Spinal cord (tissue), 10 donors: ENCODE data around the gene BCL2. TPM values are rescaled to one million over a fixed set of nuclear protein-coding genes. Genes with fewer than 3 reads are reported as not detected.

Source experiments
- DNase-seq, 6 donors: peaks; one replicate each; pipeline versions ENCODE4 v3.0.0 to v3.0.0-alpha.2; 2013 to 2015; ENCODE audit warnings: low spot score in 6 of 6, low read depth in 4 of 6
- H3K27ac ChIP-seq: one replicate; pipeline ENCODE4 v1.5.1; 2013; ENCODE audit warnings: low read depth, low read length, control low read depth
- H3K27me3 ChIP-seq: one replicate; pipeline ENCODE4 v1.6.1; 2013; ENCODE audit warnings: low read length; ENCODE audit not compliant: control insufficient read depth, insufficient read depth
- H3K36me3 ChIP-seq: one replicate; pipeline ENCODE4 v1.6.1; 2013; ENCODE audit warnings: low read length; ENCODE audit not compliant: control insufficient read depth, insufficient read depth
- H3K4me1 ChIP-seq: one replicate; pipeline ENCODE4 v1.6.1; 2013; ENCODE audit warnings: low read length; ENCODE audit not compliant: control insufficient read depth, insufficient read depth
- H3K4me3 ChIP-seq: one replicate; pipeline ENCODE4 v1.5.1; 2013; ENCODE audit warnings: low read depth, low read length, control low read depth
- H3K9me3 ChIP-seq: one replicate; pipeline ENCODE4 v1.6.1; 2013; ENCODE audit warnings: low read length; ENCODE audit not compliant: control insufficient read depth, insufficient read depth
- WGBS: methylation state at CpG from one replicate; pipeline ENCODE4 v1.1.5; 2013; ENCODE audit warnings: missing lambda C conversion rate; ENCODE audit not compliant: insufficient coverage; 5-methylcytosine and 5-hydroxymethylcytosine counted together
- polyA plus RNA-seq, 2 donors: library from polyadenylated mRNA; unstranded; fragments of 120-200 nt; gene quantifications; one replicate each; pipeline ENCODE4 v1.2.1, GENCODE V29; 2013; ENCODE audit not compliant: insufficient read length in 2 of 2
- total RNA-seq, 2 donors: library from RNA; depleted of rRNA in 1 of 2; stranded (reverse); fragments of 120-200 nt in 1 of 2; fragments of >200 nt in 1 of 2; gene quantifications; one replicate each; pipeline versions ENCODE4 v1.2.3 to v1.2.4, GENCODE V29; 2013 to 2014
- donor health status: healthy.

Gene BCL2
- total and polyA plus RNA-seq, 4 donors, result 14.4 to 34.4 (median 23.7) TPM

GRCh38 chr18:63263444-63263843 lies 56.1 kb downstream of the BCL2 start:
- no peak for DNase-seq
- peaks cover 3% of the 10 kb centered on the region for H3K36me3 ChIP-seq
- H3K4me1 ChIP-seq, result peaks cover 41% of the 10 kb centered on the region
- peak overlapping the region; percentile 87 for H3K27ac ChIP-seq
- no peak overlapping the region for H3K4me3 ChIP-seq
- H3K9me3 ChIP-seq, result no peaks in the 10 kb centered on the region
- no peaks in the 10 kb centered on the region for H3K27me3 ChIP-seq
- WGBS, result 92% methylated on average over 1 of the region's 2 CpGs

- peak overlapping the region; percentile 87 for H3K27ac ChIP-seq
- no peaks in the 10 kb centered on the region for H3K27me3 ChIP-seq
- no peak for DNase-seq
- H3K4me3 ChIP-seq, result no peak overlapping the region
- peaks cover 43% of the 10 kb centered on the region for H3K4me1 ChIP-seq
- H3K9me3 ChIP-seq, result no peaks in the 10 kb centered on the region
- peaks cover 3% of the 10 kb centered on the region for H3K36me3 ChIP-seq
- WGBS, result 64% methylated on average over 2 of the region's 12 CpGs
Measured at GRCh38 chr18:63262369-63263335, 56.9 kb downstream of the BCL2 start.

- H3K9me3 ChIP-seq, result no peaks in the 10 kb centered on the region
- H3K27ac ChIP-seq, result no peak overlapping the region
- peaks cover 36% of the 10 kb centered on the region for H3K4me1 ChIP-seq
- no peaks in the 10 kb centered on the region for H3K36me3 ChIP-seq
- no peak overlapping the region for H3K4me3 ChIP-seq
- 86% methylated on average over 1 of the region's 3 CpGs for WGBS
- no peak for DNase-seq
- H3K27me3 ChIP-seq, result no peaks in the 10 kb centered on the region
Measured at GRCh38 chr18:63261029-63261428, 58.5 kb downstream of the BCL2 start.

- DNase-seq, result no peak
- no CpG with 5 or more reads among the region's 7 CpGs for WGBS
- no peaks in the 10 kb centered on the region for H3K9me3 ChIP-seq
- no peaks in the 10 kb centered on the region for H3K27me3 ChIP-seq
- H3K4me3 ChIP-seq, result no peak overlapping the region
- no peaks in the 10 kb centered on the region for H3K36me3 ChIP-seq
- peaks cover 36% of the 10 kb centered on the region for H3K4me1 ChIP-seq
- no peak overlapping the region for H3K27ac ChIP-seq
Measured at GRCh38 chr18:63260380-63260754, 59.2 kb downstream of the BCL2 start.

GRCh38 chr18:63259567-63260379 lies 59.8 kb downstream of the BCL2 start:
- no peaks in the 10 kb centered on the region for H3K9me3 ChIP-seq
- no peaks in the 10 kb centered on the region for H3K27me3 ChIP-seq
- H3K4me3 ChIP-seq, result no peak overlapping the region
- H3K36me3 ChIP-seq, result no peaks in the 10 kb centered on the region
- H3K4me1 ChIP-seq, result peaks cover 33% of the 10 kb centered on the region
- peak overlapping the region; percentile 41 for H3K27ac ChIP-seq
- no CpG with 5 or more reads among the region's 10 CpGs for WGBS
- DNase-seq, result peak in 1 of 6 donors; percentile 52

- DNase-seq, result peak in 2 of 6 donors; percentile 47 to 69
- Histone ChIP-seq H3K4me1 (peaks cover 30% of the 10 kb centered on the region), H3K9me3 (no peaks in the 10 kb centered on the region), H3K27me3 (no peaks in the 10 kb centered on the region), H3K36me3 (no peaks in the 10 kb centered on the region), H3K4me3 (no peak overlapping the region), H3K27ac (peak overlapping the region; percentile 41)
- WGBS, result 33% methylated on average over 11 of the region's 16 CpGs
Measured at GRCh38 chr18:63258749-63259566, 60.6 kb downstream of the BCL2 start.

GRCh38 chr18:63257453-63257852 lies 62.1 kb downstream of the BCL2 start:
- no peaks in the 10 kb centered on the region for H3K36me3 ChIP-seq
- H3K4me1 ChIP-seq, result peaks cover 17% of the 10 kb centered on the region
- no peak for DNase-seq
- H3K27me3 ChIP-seq, result no peaks in the 10 kb centered on the region
- H3K9me3 ChIP-seq, result no peaks in the 10 kb centered on the region
- WGBS, result 83% methylated on average over 5 of the region's 5 CpGs
- no peak overlapping the region for H3K27ac ChIP-seq
- no peak overlapping the region for H3K4me3 ChIP-seq

GRCh38 chr18:63255435-63255834 lies 64.1 kb downstream of the BCL2 start:
- Histone ChIP-seq H3K27me3 (no peaks in the 10 kb centered on the region), H3K36me3 (no peaks in the 10 kb centered on the region), H3K4me1 (peaks cover 13% of the 10 kb centered on the region), H3K4me3 (no peak overlapping the region), H3K27ac (no peak overlapping the region), H3K9me3 (no peaks in the 10 kb centered on the region)
- DNase-seq, result no peak
- WGBS, result no CpG with 5 or more reads among the region's 3 CpGs

GRCh38 chr18:63254716-63255399 lies 64.7 kb downstream of the BCL2 start:
- H3K27me3 ChIP-seq, result no peaks in the 10 kb centered on the region
- DNase-seq, result no peak
- no peak overlapping the region for H3K4me3 ChIP-seq
- H3K9me3 ChIP-seq, result no peaks in the 10 kb centered on the region
- H3K27ac ChIP-seq, result no peak overlapping the region
- no peaks in the 10 kb centered on the region for H3K36me3 ChIP-seq
- peaks cover 11% of the 10 kb centered on the region for H3K4me1 ChIP-seq
- 85% methylated on average over 4 of the region's 4 CpGs for WGBS
